Osteocyte (in vitro differentiated cells): Measurements from ENCODE around the gene SPART. TPM values are rescaled to one million over a fixed set of nuclear protein-coding genes. Genes with fewer than 3 reads are reported as not detected.

ENCODE experiments used
- DNase-seq: peaks from one replicate; pipeline ENCODE4 v3.0.0; 2021; ENCODE audit warnings: mixed read lengths; ENCODE audit not compliant: unreplicated experiment; ENCODE audit errors: extremely low spot score
- H3K27ac Mint-ChIP-seq: one replicate; pipeline ENCODE4 v1.8.0; 2021; ENCODE audit warnings: mild to moderate bottlenecking, mixed read lengths; ENCODE audit not compliant: unreplicated experiment
- H3K27me3 Mint-ChIP-seq: one replicate; pipeline ENCODE4 v1.8.0; 2021; ENCODE audit warnings: mixed read lengths; ENCODE audit not compliant: unreplicated experiment
- H3K36me3 Mint-ChIP-seq: one replicate; pipeline ENCODE4 v1.8.0; 2021; ENCODE audit warnings: mixed read lengths; ENCODE audit not compliant: unreplicated experiment
- H3K4me1 Mint-ChIP-seq: one replicate; pipeline ENCODE4 v1.8.0; 2021; ENCODE audit warnings: mixed read lengths; ENCODE audit not compliant: unreplicated experiment
- H3K4me3 Mint-ChIP-seq: one replicate; pipeline ENCODE4 v1.8.0; 2021; ENCODE audit warnings: mild to moderate bottlenecking, moderate library complexity, mixed read lengths; ENCODE audit not compliant: unreplicated experiment
- H3K9me3 Mint-ChIP-seq: one replicate; pipeline ENCODE4 v1.8.0; 2021; ENCODE audit warnings: mixed read lengths; ENCODE audit not compliant: unreplicated experiment
- CTCF ChIP-seq: fragments of 200-600 bp; sonication (generic); IDR thresholded peaks from 2 replicates; pipeline ENCODE4 v1.5.0; 2021; ENCODE audit warnings: antibody characterized with exemption, mild to moderate bottlenecking, moderate library complexity
- long read RNA-seq: library from polyadenylated mRNA; unstranded; transcript quantifications from one replicate; pipeline ENCODE4 v2.0.0, GENCODE V29; 2021
- total RNA-seq: library from RNA; stranded (reverse); gene quantifications from 2 replicates; pipeline ENCODE4 v1.2.1, GENCODE V29; 2021

The SPART gene, protein sequence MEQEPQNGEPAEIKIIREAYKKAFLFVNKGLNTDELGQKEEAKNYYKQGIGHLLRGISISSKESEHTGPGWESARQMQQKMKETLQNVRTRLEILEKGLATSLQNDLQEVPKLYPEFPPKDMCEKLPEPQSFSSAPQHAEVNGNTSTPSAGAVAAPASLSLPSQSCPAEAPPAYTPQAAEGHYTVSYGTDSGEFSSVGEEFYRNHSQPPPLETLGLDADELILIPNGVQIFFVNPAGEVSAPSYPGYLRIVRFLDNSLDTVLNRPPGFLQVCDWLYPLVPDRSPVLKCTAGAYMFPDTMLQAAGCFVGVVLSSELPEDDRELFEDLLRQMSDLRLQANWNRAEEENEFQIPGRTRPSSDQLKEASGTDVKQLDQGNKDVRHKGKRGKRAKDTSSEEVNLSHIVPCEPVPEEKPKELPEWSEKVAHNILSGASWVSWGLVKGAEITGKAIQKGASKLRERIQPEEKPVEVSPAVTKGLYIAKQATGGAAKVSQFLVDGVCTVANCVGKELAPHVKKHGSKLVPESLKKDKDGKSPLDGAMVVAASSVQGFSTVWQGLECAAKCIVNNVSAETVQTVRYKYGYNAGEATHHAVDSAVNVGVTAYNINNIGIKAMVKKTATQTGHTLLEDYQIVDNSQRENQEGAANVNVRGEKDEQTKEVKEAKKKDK
- total RNA-seq, result 87.1 and 102 TPM in 2 replicates
- long read RNA-seq, full-length matches to known transcripts, result 611 of 797 reads
- long read RNA-seq, partial matches to known transcripts, result 64 of 797 reads
- long read RNA-seq, other reads (novel, unspliced or antisense), result 122 of 797 reads

- TF ChIP-seq CTCF, result peak; percentile 99
- Mint-ChIP-seq H3K9me3 (no peaks in the 10 kb centered on the region), H3K4me1 (peaks cover 36% of the 10 kb centered on the region), H3K4me3 (peak within 1 kb of the TSS; percentile 89), H3K27ac (peak within 1 kb of the TSS; percentile 99), H3K36me3 (no peaks in the 10 kb centered on the region), H3K27me3 (no peaks in the 10 kb centered on the region)
- DNase-seq, result peak; percentile 97
These were observed at the start of gene SPART for GRCh38 chr13:36346222-36347083. TSS of gene SPART (minus strand) at chr13:36346394. CDS start at chr13:36335830, 10,564 bp downstream.

DNA sequence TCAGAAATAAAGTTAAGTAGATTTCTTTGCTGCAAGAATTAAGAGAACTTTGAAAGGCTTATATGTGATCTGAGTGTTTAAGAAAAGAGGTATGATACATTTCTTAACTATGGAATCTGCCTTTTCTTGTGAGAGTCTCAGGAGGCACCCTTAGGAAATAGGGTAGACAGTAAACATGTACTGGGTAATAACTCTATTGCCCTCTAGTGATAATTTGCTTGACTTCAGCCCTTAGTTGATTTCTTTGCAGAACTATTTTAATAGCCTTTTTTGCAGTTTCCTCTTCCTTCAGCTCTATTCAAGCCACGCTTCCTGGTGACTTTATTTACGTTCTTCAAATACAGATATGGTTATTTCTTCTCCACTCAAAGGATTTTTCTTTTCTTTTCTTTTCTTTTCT lies 49.1 kb upstream of the SPART start:
- Mint-ChIP-seq H3K27me3 (peaks cover 30% of the 10 kb centered on the region), H3K27ac (no peak overlapping the region), H3K9me3 (peaks cover 9% of the 10 kb centered on the region), H3K4me1 (no peaks in the 10 kb centered on the region), H3K36me3 (no peaks in the 10 kb centered on the region), H3K4me3 (no peak overlapping the region)
- DNase-seq, result no peak
- TF ChIP-seq CTCF, result peak; percentile 67

DNA sequence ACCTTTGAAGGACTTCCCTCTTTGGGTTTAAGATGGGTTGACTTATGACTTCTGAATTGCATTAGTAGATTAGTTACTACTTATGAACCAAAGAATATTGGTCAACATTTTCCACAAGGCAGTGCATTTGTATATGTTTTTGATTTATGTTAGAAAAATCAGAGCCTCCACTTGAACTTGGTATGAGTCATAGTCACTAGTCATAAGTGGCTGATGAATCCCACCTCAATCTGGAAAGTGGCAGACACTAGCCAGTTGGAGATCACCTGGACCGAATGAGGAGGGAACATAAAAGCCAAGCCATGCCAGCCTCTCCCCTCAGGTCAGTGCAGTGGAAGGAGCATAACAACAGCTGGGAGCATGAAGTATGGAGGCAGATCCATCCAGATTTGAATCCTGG lies 39.3 kb upstream of the SPART start:
- Mint-ChIP-seq H3K9me3 (no peaks in the 10 kb centered on the region), H3K4me3 (no peak overlapping the region), H3K4me1 (no peaks in the 10 kb centered on the region), H3K36me3 (no peaks in the 10 kb centered on the region), H3K27ac (no peak overlapping the region), H3K27me3 (peaks cover 24% of the 10 kb centered on the region)
- no peak for TF ChIP-seq CTCF
- DNase-seq, result no peak

- DNase-seq, result no peak
- Mint-ChIP-seq H3K9me3 (no peaks in the 10 kb centered on the region), H3K27me3 (peaks cover 10% of the 10 kb centered on the region), H3K36me3 (no peaks in the 10 kb centered on the region), H3K4me1 (no peaks in the 10 kb centered on the region), H3K4me3 (no peak overlapping the region), H3K27ac (no peak overlapping the region)
- TF ChIP-seq CTCF, result no peak
These were observed 35.8 kb upstream of the SPART start for GRCh38 chr13:36382030-36382429.
